Vagina (tissue), 2 donors: Measurements from ENCODE around the gene BDKRB1. TPM values are rescaled to one million over a fixed set of nuclear protein-coding genes. Genes with fewer than 3 reads are reported as not detected.

Source experiments
- DNase-seq, 2 donors: peaks; one replicate each; pipeline ENCODE4 v3.0.0-alpha.2; 2017; ENCODE audit errors: extremely low spot score in 2 of 2
- H3K27ac ChIP-seq: fragments of 200-600 bp; sonication (generic); one replicate; pipeline ENCODE4 v1.5.1; 2019
- H3K27me3 ChIP-seq: fragments of 200-600 bp; sonication (generic); one replicate; pipeline ENCODE4 v1.5.1; 2019
- H3K36me3 ChIP-seq, 2 donors: fragments of 200-600 bp; sonication (generic); one replicate each; pipeline ENCODE4 v1.5.1; 2017 to 2019
- H3K4me1 ChIP-seq: fragments of 200-600 bp; sonication (generic); one replicate; pipeline ENCODE4 v1.5.1; 2019
- H3K4me3 ChIP-seq, 2 donors: fragments of 200-600 bp; sonication (generic); 1 replicate in 1 of 2; 2 replicates in 1 of 2; pipeline ENCODE4 v1.5.1; 2016 to 2019
- H3K9me3 ChIP-seq: fragments of 200-600 bp; sonication (generic); one replicate; pipeline ENCODE4 v1.5.1; 2019
- CTCF ChIP-seq, 3 experiments: fragments of 450-650 bp in 2 of 3; fragments of 200-600 bp in 1 of 3; sonication (generic) in 1 of 3; IDR thresholded peaks; one replicate each; pipeline ENCODE4 v1.5.1; 2017 to 2019; ENCODE audit warnings: antibody characterized with exemption in 3 of 3, mild to moderate bottlenecking in 2 of 3, moderate library complexity in 2 of 3
- POLR2A ChIP-seq, 2 donors: fragments of 450-650 bp; IDR thresholded peaks; one replicate each; pipeline ENCODE4 v1.6.1; 2017; ENCODE audit warnings: antibody characterized with exemption in 2 of 2, mild to moderate bottlenecking in 2 of 2, moderate library complexity in 2 of 2
- POLR2AphosphoS5 ChIP-seq, 2 donors: sonication (generic); formaldehyde crosslinking; IDR thresholded peaks; one replicate each; pipeline ENCODE4 v1.9.0; 2017; ENCODE audit warnings: antibody characterized with exemption in 2 of 2, mild to moderate bottlenecking in 2 of 2, low read depth in 1 of 2; ENCODE audit not compliant: insufficient read depth in 1 of 2
- intact Hi-C: fragments of 100-400 bp; cut with DNase I; formaldehyde crosslinking; loops from one replicate; pipeline ENCODE4 v1.15.1; 2023
- total RNA-seq: library from RNA; depleted of rRNA; stranded (reverse); fragments of >200 nt; gene quantifications from one replicate; pipeline ENCODE4 v1.2.3, GENCODE V29; 2016

The BDKRB1 gene
- total RNA-seq, 1 donor from 2014 or later: 2.5 TPM

DNA sequence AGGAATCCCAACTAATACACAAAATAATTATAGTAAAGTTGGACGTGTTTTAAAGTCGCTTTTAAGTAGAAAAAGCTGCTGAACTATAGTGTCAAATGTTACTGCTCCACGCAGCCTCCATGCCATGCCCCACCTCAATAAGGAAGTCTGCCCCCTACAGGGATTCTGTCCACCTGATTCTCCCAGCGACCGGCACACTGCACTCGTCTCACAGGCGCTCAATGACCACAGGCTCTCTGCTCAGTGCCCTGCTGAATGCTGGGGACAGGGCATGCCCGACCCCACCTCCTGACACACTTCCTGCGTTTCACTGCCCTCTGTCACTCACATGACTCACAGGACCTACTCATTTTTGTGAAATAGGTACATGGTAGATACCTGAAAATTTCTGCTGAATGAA is 48.9 kb downstream of the BDKRB1 start:
- H3K27me3 ChIP-seq: no peaks in the 10 kb centered on the region
- H3K4me1 ChIP-seq: no peaks in the 10 kb centered on the region
- H3K36me3 ChIP-seq: peaks cover 0 to 70% of the 10 kb centered on the region in 2 donors
- no peak overlapping the region for H3K4me3 ChIP-seq
- no peak overlapping the region for H3K27ac ChIP-seq
- intact Hi-C loops: no loop called here
- no peak for DNase-seq
- H3K9me3 ChIP-seq: no peaks in the 10 kb centered on the region
- TF ChIP-seq CTCF (IDR thresholded peaks at IDR 0.05) (no peak), POLR2AphosphoS5 (IDR thresholded peaks at IDR 0.05; ENCODE audit: insufficient read depth in 1 of 2, low read depth in 1 of 2) (no peak), POLR2A (IDR thresholded peaks at IDR 0.05) (no peak)

GRCh38 chr14:96307434-96307833 is 51.4 kb downstream of the BDKRB1 start:
- Histone ChIP-seq H3K4me1 (no peaks in the 10 kb centered on the region), H3K27me3 (no peaks in the 10 kb centered on the region), H3K4me3 (no peak overlapping the region), H3K9me3 (no peaks in the 10 kb centered on the region), H3K27ac (no peak overlapping the region), H3K36me3 (peaks cover 0 to 71% of the 10 kb centered on the region in 2 donors)
- intact Hi-C loops: no loop called here
- TF ChIP-seq POLR2AphosphoS5 (IDR thresholded peaks at IDR 0.05; ENCODE audit: insufficient read depth in 1 of 2, low read depth in 1 of 2) (no peak), CTCF (IDR thresholded peaks at IDR 0.05) (no peak), POLR2A (IDR thresholded peaks at IDR 0.05) (no peak)
- no peak for DNase-seq

DNA sequence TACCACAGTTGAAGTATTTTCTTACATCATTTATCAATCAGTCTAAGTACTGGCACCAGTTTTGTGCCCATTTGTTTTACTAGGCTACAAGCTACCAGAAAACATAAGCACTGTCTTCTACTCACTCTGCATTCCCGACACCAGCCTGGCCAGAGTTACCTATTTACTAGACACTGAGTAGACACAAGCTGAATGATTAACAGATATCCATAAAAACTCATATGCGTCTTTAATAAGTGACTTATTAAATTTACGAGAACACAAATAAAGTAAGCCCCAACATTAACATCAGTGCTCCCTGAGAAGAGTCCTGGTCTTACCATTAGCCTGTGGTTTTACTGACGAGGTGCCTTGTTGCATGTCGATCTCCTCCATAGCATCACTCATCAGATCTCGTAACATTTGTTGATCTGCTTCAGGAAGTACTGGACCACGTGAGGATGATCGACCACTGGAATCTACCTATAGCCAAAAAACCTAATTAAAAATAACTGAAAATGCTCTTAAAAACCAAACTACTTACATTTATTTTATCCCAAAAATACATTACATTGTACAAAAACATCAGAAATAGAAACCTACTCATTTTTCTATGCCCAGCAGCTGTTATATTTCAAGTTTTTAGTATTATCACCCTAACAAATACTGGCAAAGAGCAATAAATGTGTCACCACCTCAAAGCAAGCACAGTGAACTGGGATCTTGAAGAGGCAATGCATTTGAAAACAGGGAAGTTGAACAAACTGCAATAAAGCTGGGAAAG is 53.3 kb downstream of the BDKRB1 start:
- intact Hi-C loops: no loop called here
- Histone ChIP-seq H3K9me3 (no peaks in the 10 kb centered on the region), H3K36me3 (peaks cover 0 to 57% of the 10 kb centered on the region in 2 donors), H3K4me3 (no peak overlapping the region), H3K27ac (no peak overlapping the region), H3K27me3 (no peaks in the 10 kb centered on the region), H3K4me1 (no peaks in the 10 kb centered on the region)
- DNase-seq: no peak
- no peak for TF ChIP-seq POLR2A (IDR thresholded peaks at IDR 0.05)
- TF ChIP-seq CTCF (IDR thresholded peaks at IDR 0.05): no peak
- TF ChIP-seq POLR2AphosphoS5 (IDR thresholded peaks at IDR 0.05; ENCODE audit: insufficient read depth in 1 of 2, low read depth in 1 of 2): no peak

DNA sequence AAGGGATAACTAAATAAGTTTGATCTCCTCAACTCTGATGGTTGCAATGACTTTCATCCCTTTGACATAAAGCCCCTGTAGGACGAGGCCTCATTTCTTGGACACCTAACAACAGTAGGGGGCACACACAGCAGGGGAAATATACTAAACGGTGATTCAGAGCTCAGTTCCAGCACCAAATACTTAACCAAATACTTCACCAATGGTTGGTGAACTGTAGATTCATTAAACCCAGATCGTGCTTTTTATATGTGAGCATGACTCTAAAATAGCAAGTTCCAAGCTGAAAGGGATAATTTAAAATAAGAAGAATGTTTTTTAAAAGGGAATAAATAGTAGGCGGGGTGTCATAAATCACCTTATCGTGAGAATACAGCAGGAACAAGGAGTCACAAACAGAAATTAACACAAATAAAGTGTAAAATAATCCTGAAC is 53.9 kb downstream of the BDKRB1 start:
- no peak for DNase-seq
- Histone ChIP-seq H3K4me3 (no peak overlapping the region), H3K36me3 (peaks cover 0 to 57% of the 10 kb centered on the region in 2 donors), H3K27me3 (no peaks in the 10 kb centered on the region), H3K9me3 (no peaks in the 10 kb centered on the region), H3K4me1 (no peaks in the 10 kb centered on the region), H3K27ac (no peak overlapping the region)
- TF ChIP-seq POLR2A (IDR thresholded peaks at IDR 0.05) (no peak), CTCF (IDR thresholded peaks at IDR 0.05) (no peak), POLR2AphosphoS5 (IDR thresholded peaks at IDR 0.05; ENCODE audit: insufficient read depth in 1 of 2, low read depth in 1 of 2) (no peak)
- intact Hi-C loops: no loop called here

- no peaks in the 10 kb centered on the region for H3K4me1 ChIP-seq
- no peak overlapping the region for H3K27ac ChIP-seq
- intact Hi-C loops: no loop called here
- no peaks in the 10 kb centered on the region for H3K9me3 ChIP-seq
- H3K27me3 ChIP-seq: no peaks in the 10 kb centered on the region
- DNase-seq: no peak
- H3K4me3 ChIP-seq: no peak overlapping the region
- H3K36me3 ChIP-seq: peaks cover 1 to 50% of the 10 kb centered on the region in 2 donors
- no peak for TF ChIP-seq POLR2A (IDR thresholded peaks at IDR 0.05)
- no peak for TF ChIP-seq CTCF (IDR thresholded peaks at IDR 0.05)
- no peak for TF ChIP-seq POLR2AphosphoS5 (IDR thresholded peaks at IDR 0.05; ENCODE audit: insufficient read depth in 1 of 2, low read depth in 1 of 2)
Observed at GRCh38 chr14:96310906-96311305, 54.9 kb downstream of the BDKRB1 start.
